Medulla oblongata (tissue), 1 donor: ENCODE measurements around the gene MTERF4.
"Not testable (repeated sequence)": the region's sequence is repeated elsewhere in the genome, so short reads cannot be mapped to it uniquely, and the experiment has no call there.

Experiments used
- DNase-seq: peaks from one replicate; pipeline ENCODE4 v3.0.0-alpha.2; 2015; ENCODE audit errors: extremely low spot score

The MTERF4 gene

GRCh38 chr2:241111440-241111805 lies 9.3 kb upstream of the MTERF4 start:
- DNase-seq = no peak

- DNase-seq = no peak
Measured at GRCh38 chr2:241110607-241111439, 8.7 kb upstream of the MTERF4 start.

GRCh38 chr2:241110089-241110606 lies 8.1 kb upstream of the MTERF4 start:
- no peak for DNase-seq

- DNase-seq = no peak
Measured at GRCh38 chr2:241109210-241110088, 7.4 kb upstream of the MTERF4 start.

GRCh38 chr2:241108271-241109209 lies 6.5 kb upstream of the MTERF4 start:
- no peak for DNase-seq

GRCh38 chr2:241107031-241107783 lies 5.1 kb upstream of the MTERF4 start:
- no peak for DNase-seq

- no peak for DNase-seq
Measured at GRCh38 chr2:241105641-241106040, 3.6 kb upstream of the MTERF4 start.

- DNase-seq = not testable (repeated sequence)
Measured at GRCh38 chr2:241104611-241105010, 2.5 kb upstream of the MTERF4 start.

- DNase-seq = no peak
Measured at GRCh38 chr2:241103176-241103595, 1.1 kb upstream of the MTERF4 start.

GRCh38 chr2:241099246-241099645 lies 2.8 kb downstream of the MTERF4 start:
- DNase-seq = no peak

GRCh38 chr2:241096979-241097378 lies 5.1 kb downstream of the MTERF4 start:
- no peak for DNase-seq

- no peak for DNase-seq
Measured at GRCh38 chr2:241095594-241096290, 6.3 kb downstream of the MTERF4 start.

GRCh38 chr2:241094924-241095420 lies 7.1 kb downstream of the MTERF4 start:
- peak; percentile 12 for DNase-seq

- DNase-seq = peak; percentile 22
Measured at GRCh38 chr2:241094172-241094571, 7.9 kb downstream of the MTERF4 start.

- peak; percentile 32 for DNase-seq
Measured at GRCh38 chr2:241093133-241093781, 8.8 kb downstream of the MTERF4 start.

GRCh38 chr2:241092677-241093076 lies 9.4 kb downstream of the MTERF4 start:
- no peak for DNase-seq

- DNase-seq = no peak
Measured at GRCh38 chr2:241091734-241092445, 10.2 kb downstream of the MTERF4 start.

GRCh38 chr2:241091201-241091600 lies 10.9 kb downstream of the MTERF4 start:
- DNase-seq = no peak
